GM19035 (cell line): ENCODE measurements around the gene PDZD2.

Source experiments
- ATAC-seq: cut with Tn5 transposase; IDR thresholded peaks from one replicate; pipeline ENCODE4 v1.9.1; 2021; ENCODE audit not compliant: unreplicated experiment

Gene PDZD2

DNA sequence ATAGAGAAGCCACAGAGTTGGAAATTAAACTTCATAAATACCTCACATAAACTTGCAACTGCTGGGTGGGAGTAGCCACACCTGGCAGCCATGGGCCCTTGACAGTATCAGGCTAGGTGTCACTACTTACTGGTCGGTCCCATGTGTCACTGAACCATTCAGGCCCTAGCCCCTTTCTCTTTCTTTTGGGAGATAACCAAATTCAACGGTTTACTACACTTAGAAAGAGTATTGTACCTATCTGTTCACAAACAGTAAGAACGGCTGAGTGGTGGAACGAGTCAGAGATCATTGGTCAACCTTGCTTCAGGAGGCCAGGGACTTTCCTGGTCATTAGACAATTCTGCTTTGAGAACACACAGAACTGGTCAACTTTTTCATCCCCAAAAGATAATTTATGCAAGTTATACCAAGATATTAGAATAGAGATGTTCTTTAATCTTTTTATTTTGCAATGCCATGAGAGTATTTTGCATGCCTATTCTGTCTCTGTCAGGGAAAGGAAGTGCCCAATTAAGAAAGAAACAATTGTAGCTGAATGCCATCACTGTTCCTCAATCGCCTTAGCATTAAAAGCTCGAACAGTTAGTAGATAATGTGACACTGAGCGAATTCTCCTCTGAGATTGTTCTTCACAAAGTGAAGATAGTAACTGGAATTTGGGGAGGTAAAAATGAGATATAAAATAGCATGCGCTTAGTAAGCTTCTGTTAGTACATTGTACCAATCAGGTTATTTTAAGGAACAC, 484.3 kb downstream of the PDZD2 start:
- no peak for ATAC-seq

DNA sequence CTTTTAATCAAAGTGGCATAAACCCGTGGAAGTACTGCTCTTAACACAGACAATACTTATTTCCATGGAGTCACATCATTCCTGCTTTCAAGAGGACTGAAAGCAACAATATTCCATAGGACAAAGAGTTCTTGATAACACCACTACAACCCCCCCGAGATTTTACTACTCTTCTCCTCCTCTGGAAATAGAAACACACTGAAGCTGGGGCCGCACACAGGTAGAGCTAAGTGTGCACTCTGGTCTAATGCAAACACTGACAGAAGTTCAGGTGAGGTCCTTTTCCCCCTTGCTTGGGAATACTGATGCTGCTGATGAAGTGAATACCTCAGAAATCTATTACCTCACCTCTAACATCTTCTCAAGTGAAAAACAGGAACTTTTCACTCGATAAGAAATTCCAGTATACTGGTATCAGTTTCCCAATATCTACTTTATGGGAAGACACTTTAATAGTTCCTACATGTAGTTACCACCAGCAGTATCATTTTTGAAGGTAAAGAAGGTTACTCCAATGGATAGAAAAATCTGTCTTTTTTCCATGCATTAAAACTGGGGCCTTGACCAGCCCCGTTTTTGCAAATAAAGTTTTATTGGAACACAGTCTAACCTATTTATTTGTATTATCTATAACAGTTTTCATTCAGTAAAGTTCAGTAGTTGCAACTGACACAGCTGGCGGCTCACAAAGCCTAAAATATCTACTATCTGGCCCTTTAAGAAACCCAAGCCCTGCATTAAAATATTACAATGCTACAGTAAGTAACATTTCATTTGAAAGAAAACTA, 485.2 kb downstream of the PDZD2 start:
- no peak for ATAC-seq

DNA sequence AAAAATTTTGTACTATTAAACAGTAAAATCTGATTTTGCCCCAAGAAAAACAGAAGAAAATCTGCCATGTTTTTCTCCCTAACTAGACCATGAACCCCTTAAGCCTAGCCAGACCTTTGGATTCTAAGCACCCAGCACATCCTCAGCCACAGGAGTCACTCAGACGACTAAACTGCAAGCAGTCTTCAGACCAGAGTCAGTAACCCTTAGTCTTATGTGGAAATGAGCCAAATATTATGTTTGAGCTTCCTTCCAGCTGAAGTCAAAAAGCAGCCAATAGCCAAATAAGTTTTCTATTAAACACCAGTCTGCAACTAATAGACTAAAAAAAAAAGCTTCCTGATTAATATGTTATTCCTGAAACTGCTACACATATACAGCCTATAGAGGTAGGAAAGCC, 487.8 kb downstream of the PDZD2 start:
- ATAC-seq = no peak

DNA sequence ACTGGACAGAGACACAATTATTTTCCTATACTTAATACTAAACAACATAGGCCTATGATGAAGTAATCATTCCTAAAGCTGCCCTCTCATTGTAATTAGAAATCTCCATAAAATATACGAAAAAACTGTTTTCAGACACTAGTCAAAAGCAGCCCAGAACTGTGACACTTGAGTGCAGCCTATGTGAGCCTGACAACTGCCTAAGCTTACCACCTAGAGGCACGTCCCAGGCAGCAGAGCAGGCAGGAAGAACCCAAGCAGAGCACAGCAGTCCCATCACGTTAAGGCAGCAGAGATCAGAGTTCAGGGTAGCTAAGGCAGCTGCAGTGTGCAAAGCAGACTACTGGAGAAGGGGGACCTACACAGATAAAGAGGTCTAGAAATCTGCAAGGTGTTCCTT, 488.8 kb downstream of the PDZD2 start:
- no peak for ATAC-seq

DNA sequence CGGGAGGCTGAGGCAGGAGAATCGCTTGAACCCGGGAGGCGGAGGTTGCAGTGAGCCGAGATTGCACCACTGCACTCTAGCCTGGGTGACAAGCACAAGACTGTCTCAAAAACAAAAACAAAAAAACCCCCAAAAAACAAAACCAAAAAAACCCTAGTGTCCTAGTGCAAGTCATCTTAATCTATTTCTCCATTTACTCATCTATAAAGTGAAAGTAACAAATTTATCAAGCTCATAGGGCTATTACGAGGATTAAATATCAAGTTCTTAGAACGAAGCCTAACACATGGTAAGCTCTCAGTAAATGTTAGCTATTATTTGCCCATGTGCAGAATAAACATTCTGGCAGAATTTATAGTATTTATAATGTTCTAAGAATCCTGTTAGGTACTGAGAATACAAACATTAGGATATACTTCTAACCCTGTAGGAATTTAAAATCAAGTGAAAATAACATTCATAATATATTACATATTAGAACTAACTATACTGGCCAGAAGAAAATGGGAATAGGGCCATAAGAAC, 490.2 kb downstream of the PDZD2 start:
- ATAC-seq = no peak

DNA sequence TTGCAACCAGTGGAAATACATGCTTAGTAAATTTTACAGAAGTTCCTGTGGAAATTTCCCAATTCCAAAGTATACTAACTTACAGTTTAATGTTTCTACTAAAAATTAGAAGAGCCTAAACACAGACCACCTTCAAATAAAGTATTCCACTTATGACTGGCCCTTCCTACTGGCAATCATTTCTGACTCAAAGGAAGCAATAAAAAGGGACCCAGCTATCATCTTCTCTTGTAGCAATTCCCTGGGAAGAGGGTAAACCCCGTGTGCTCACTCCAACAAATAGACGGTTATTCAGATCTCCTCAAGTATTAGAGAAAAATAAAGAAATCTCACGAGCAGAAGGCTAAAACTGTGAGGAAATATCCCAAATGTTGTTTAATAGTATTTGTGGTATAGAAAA, 491.9 kb downstream of the PDZD2 start:
- ATAC-seq = no peak

DNA sequence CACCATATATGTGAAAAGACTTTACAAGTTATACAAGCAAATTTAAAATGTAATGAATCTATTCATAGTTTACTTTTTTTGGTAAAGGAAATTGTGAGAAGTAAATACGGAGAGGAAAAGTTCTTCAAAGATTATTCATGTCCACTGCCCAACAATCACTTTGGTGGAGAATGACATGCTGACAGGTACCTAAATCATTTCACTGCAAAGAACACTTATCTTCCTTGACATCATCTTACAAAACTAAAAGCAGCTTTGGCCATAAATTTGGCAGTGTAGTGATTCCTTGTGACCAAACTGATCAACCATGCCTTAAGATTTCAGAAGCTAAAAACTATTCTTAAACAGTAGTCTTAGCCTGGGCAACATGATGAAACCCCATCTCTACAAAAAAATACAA, 492.7 kb downstream of the PDZD2 start:
- ATAC-seq = no peak

DNA sequence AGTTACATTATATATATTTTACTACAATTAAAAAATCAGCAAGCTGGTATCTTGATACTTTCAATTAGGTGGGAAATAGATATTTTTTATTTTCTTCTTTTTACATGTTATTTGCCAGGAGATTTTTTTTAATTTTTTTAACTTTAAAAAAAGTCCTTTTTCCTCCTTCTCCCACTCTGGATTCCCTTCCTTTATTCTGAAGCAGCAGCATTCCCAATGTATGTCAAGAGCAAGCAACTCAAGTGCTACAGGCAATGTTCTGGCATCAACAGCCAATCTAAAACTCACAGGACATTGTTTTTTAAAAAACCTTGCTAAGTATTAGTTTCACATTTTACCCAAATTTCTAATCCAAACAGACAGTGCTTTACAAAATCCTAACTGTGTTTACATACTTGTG, 493.8 kb downstream of the PDZD2 start:
- ATAC-seq = no peak

DNA sequence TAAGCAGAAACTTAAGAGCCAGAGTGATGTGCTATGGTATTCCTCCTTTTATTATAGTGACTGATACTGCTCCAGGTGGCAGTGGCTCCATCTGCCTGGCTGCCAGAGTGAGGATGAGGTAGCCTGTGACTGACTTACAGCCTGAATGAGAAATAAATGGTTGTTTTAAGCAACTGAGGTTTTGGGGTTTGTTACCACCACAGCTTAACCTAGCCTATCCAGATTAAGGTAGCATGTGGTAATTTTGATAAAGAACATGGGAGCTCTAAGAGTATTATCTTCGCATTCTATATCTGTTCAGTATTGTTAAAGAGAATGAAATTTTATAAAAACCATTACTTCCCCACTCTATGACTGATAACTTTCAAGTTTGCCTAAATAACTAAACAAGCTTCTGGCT, 496.2 kb downstream of the PDZD2 start:
- no peak for ATAC-seq

DNA sequence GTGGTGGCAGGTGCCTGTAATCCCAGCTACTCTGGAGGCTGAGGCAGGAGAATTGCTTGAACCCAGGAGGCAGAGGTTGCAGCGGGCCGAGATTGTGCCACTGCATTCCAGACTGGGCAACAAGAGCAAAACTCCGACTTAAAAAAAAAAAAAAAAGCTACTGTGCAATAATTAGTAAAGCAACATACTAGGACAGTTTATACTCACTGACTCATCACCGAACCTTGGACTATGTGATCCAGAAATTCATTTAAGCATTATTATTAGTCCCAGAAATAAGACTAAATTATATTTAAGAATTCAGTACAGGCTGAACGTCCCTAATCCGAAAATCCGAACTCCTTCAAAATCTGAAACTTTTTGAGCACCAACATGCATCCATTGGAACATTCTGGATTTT, 497.4 kb downstream of the PDZD2 start:
- ATAC-seq = no peak

DNA sequence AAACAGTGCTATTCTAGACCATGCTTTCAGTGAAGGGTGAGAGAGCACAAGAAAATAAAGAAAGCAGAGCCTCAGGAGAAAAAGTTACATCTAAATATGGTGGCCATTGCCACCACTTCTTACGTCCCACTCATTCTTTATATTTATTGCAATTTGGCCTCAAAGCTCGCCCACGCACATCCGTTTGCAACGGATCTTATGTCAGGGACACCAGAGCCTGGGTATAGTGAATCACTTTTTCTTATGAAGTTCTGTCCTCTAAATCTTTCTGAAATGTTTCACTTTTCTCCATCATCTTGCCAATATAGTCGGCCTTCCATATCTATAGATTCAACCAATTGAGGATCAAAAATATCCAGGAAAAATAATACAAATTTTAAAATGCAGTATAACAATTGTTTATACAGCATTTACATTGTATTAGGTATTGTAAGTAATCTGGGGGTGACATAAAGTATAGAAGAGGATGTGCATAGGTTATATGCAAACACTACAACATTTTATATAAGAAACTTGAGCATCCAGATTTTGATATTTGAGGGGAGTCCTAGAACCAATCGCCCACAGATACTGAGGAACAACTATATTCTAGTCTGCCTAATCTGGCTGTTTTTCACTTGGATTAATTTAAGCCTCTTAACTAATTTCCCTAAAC, 500.0 kb downstream of the PDZD2 start:
- no peak for ATAC-seq

DNA sequence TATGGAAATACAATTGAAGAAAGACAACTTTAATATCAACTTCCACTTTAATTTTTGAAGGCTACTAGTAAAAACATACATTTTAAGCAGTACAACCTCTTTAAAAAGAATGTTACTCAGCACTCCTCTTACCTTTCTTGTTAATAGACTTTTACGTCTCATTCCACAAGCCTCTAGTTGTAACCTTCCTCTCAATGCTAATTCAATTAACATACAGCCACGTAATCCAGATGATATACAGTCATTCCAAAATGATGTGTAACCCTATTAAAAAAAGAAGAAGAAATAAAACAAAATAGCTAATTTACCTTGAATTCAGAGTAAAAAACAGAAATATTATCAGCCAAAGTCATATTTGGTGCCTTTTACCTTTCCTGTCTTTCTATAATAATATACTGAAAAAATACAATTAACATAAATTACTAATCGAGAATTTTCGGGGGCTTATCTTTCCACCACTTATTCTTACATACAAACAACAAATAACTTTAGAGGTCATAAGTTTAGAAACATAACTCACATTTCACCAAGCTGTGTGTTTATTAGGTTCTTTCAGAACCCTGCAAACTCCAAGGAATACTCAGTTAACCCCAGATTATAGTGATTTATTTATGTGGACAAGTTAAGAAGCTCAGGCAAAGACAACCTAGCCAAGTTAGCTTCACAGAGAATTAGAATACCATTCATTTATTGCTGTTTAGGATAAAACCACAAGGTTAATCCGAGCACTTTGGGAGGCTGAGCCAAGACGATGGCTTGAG, 504.9 kb downstream of the PDZD2 start:
- ATAC-seq = no peak

DNA sequence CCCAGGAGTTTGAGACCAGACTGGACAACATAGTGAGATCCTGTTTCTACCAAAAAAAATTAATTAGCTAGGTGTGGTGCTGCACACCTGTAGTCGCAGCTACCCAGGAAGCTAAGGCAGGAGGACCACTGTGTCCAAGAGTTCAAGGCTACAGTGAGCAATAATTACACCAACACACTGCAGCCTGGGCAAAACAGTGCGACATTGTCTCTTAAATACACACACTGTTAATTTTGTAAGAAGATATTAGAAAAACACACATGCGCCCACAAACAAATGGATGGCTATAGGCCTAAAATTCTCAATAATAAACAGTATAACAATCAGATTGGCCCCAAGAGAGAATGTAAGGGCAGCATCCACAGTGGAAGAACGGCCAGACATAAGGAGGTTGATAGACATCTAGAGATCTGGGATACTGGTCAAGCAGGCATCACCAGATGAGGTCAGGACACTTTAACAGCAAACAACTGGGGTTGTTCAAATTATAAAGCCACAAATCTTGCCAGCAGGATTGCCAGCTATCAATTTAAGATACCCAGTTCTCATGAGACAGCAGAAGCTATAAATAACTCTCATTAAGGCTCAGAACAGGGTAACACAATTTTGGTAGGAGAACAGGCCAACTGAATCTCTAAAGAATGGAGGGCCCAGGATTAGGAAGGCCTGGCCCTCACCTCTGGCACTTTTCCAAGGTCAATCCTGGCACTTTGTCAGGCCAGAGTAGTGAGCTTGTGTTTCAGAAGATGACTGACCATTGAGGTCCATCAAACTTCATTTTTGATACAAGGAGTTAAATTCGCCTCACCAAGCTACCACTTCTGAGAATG, 505.7 kb downstream of the PDZD2 start:
- ATAC-seq = no peak

DNA sequence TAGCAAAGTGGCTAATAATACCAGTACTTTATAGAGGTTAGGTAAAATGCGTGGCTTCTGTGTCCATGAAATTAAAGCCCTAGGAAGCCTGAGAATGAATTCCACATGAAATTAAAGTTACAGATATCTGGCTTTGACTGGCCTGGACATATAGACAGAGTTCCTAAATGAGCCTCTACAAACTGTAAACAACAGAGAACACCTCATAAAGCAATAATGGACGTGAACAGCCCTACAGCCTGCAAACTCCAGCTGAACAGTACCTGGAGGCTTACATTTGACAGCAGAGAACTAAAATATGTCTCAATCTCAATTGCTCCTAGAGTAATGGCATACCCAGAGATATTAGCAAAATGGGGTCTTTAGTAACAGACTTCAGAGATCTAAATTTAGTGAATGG, 506.4 kb downstream of the PDZD2 start:
- ATAC-seq = no peak

DNA sequence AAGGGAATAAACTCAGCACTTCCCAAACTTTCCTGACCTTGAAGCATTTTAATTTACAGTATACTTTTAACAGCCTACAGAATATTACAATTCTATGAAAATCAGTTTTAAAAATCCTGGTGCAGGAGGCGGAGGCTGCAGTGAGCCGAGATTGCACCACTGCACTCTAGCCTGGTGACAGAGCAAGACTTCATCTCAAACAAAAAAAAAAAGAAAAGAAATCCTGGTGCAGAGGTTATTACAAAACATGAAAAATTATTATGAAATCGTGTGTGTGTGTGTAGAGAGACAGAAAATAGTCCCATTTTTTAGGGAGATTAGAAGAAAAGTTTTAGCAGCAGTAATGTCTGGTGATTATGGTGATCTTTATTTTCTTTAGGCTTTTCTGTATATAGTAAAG, 508.3 kb downstream of the PDZD2 start:
- ATAC-seq = no peak

DNA sequence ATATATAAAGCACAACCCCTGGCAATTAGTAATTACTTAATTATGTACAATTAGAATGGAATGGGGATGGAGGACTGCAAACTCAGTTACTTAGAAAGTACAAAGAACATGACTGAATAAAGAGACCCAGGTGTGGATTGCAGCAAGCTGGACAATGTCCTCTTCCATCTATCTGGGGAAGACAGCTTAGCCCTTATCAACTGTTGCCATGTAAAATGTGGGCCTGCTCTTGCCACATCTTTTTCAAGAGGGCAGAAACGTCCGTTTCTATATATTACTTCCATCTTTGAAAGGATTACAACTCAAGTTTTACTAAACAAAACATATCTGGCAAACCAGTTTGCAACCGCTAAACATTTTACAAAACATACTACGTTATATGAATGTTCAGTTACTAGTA, 509.0 kb downstream of the PDZD2 start:
- ATAC-seq = no peak

DNA sequence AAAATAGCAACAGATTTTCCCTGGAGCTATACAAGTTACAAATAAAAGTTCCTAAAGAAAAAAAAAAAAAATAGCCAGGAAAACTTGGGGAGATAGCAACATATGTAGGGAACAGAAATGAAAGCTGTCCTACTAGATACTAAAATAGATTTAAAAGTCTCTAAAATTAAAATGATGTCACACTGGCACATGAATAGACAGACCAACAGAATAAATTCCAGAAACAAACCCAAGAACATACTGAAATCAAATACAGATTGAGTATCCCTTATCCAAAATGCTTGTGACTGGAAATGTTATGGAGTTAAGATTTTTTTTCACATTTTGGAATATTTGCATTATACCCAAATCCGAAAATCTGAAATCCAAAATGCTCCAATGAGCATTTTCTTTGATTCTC, 511.4 kb downstream of the PDZD2 start:
- no peak for ATAC-seq

DNA sequence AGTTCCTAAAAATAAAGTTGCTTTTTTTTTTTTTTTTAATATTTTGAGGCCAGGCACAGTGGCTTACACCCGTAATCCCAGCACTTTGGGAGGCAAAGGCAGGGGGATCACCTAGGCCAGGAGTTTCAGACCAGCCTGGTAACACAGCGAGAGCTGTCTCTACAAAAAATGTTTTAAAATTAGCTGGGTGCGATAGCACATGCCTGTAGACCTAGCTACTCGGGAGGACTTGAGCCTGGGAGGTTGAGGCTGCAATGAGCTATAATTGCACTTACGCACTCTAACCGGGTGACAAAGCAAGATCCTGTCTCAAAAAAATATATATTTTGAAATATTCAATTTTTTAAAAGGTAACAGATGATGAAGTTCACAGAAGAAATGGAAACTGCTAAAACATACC, 512.3 kb downstream of the PDZD2 start:
- ATAC-seq = no peak

DNA sequence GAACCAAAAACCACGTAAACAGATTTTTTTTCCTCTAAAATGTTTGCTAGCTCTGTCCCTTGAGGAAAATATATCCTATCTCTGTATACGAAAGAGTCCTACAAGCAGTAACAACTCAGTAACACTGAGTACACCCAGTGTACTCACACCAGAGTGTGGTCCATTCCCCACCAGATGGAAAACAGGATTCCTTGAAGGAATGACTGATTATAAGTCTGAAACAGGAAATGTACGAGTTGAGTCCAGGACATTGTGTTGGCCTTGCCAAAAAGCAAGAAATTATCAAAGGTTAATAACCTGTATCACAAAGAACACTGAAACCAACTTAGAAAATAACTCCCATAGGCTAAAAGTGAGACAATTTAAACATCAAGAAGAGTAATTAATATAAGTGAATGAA, 514.8 kb downstream of the PDZD2 start:
- no peak for ATAC-seq

DNA sequence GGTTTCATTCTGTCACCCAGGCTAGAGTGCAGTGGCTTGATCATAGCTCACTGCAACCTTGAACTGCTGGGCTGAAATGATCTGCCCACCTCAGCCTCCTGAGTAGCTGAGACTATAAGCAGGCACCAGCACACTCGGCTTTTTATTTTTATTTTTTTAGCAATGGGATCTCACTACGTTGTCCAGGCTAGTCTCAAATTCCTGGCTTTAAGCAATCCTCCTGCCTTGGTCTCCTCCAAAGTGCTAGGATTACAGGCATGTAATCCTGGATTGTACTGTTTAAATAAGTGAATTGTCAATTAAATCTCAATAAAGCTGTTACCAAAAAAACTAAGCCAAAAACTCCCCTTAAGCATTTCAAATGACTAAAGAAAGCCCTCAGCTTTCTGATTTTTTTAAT, 516.3 kb downstream of the PDZD2 start:
- ATAC-seq = no peak
